PC-9 (cell line): Measurements from ENCODE around the gene LPAR1. TPM values are rescaled to one million over a fixed set of nuclear protein-coding genes. Genes with fewer than 3 reads are reported as not detected.

Experiments
- BruUV-seq: library from RNA; stranded (reverse); fragments of 400-500 nt; replicated peaks from 2 replicates; lab custom pipeline; 2021; lab: Mats Ljungman, UMichigan
- CTCF ChIA-PET: fragments of 300-600 bp; sonication (Branson Sonifier 250); formaldehyde crosslinking; loops from one replicate; lab custom pipeline; 2022; ENCODE audit warnings: antibody characterized with exemption; lab: Charles Lee
- POLR2A ChIA-PET: fragments of 300-600 bp; sonication (Branson Sonifier 250); formaldehyde crosslinking; loops from one replicate; lab custom pipeline; 2022; ENCODE audit warnings: antibody characterized with exemption; ENCODE audit not compliant: unreplicated experiment; lab: Charles Lee
- DNase-seq, 2 experiments: peaks; one replicate each; pipeline versions ENCODE4 v3.0.0 to v3.0.0-alpha.2; 2015 to 2022; ENCODE audit warnings: mixed read lengths in 1 of 2
- H2AFZ ChIP-seq: fragments of 200-600 bp; sonication (generic); 2 replicates; pipeline ENCODE4 v1.8.1; 2017; ENCODE audit warnings: antibody characterized with exemption
- H3F3A ChIP-seq: fragments of 200-600 bp; sonication (generic); 2 replicates; pipeline ENCODE4 v1.8.1; 2017; ENCODE audit warnings: antibody characterized with exemption, mild to moderate bottlenecking, low read depth; ENCODE audit not compliant: insufficient read depth
- H3K27ac ChIP-seq: fragments of 200-600 bp; sonication (generic); 2 replicates; pipeline ENCODE4 v1.6.1; 2016; ENCODE audit warnings: mixed run types
- H3K27me3 ChIP-seq: fragments of 200-600 bp; sonication (generic); 2 replicates; pipeline ENCODE4 v1.6.1; 2016; ENCODE audit warnings: low read depth, mixed run types; ENCODE audit not compliant: insufficient read depth
- H3K36me3 ChIP-seq: fragments of 200-600 bp; sonication (generic); 2 replicates; pipeline ENCODE4 v1.6.1; 2016; ENCODE audit warnings: low read depth, mixed run types
- H3K4me1 ChIP-seq: fragments of 200-600 bp; sonication (generic); replicated peaks from 2 replicates; pipeline ENCODE4 v1.6.1; 2016; ENCODE audit warnings: mixed run types; ENCODE audit not compliant: insufficient read depth
- H3K4me2 ChIP-seq: fragments of 200-600 bp; sonication (generic); 2 replicates; pipeline ENCODE4 v1.6.1; 2017; ENCODE audit warnings: mixed run types
- H3K4me3 ChIP-seq: fragments of 200-600 bp; sonication (generic); 2 replicates; pipeline ENCODE4 v1.6.1; 2016; ENCODE audit warnings: mixed run types
- H3K79me2 ChIP-seq: fragments of 200-600 bp; sonication (generic); 2 replicates; pipeline ENCODE4 v1.6.1; 2017; ENCODE audit warnings: low read depth, mixed run types
- H3K9me2 ChIP-seq: fragments of 200-600 bp; sonication (generic); 2 replicates; pipeline ENCODE4 v1.8.1; 2017; ENCODE audit warnings: mild to moderate bottlenecking; ENCODE audit not compliant: insufficient read depth
- H3K9me3 ChIP-seq: fragments of 200-600 bp; sonication (generic); 2 replicates; pipeline ENCODE4 v1.8.1; 2016; ENCODE audit warnings: low read depth; ENCODE audit not compliant: insufficient read depth
- H4K20me1 ChIP-seq: fragments of 200-600 bp; sonication (generic); 2 replicates; pipeline ENCODE4 v1.8.1; 2017; ENCODE audit not compliant: insufficient read depth
- EZH2 ChIP-seq: fragments of 200-600 bp; sonication (generic); IDR thresholded peaks from 2 replicates; pipeline ENCODE4 v1.8.0; 2017; ENCODE audit warnings: antibody characterized with exemption, low read depth
- intact Hi-C: fragments of 100-400 bp; cut with micrococcal nuclease; formaldehyde crosslinking; loops from one replicate; pipeline ENCODE4 v1.10.0; 2022; ENCODE audit not compliant: unreplicated experiment
- total RNA-seq: library from RNA; stranded (reverse); gene quantifications from 2 replicates; pipeline ENCODE4 v1.2.3, GENCODE V29; 2021
- TF ChIP-seq, protein P1 (sequence below): fragments of 200-600 bp; sonication (generic); conservative IDR thresholded peaks from 2 replicates; pipeline ENCODE4 v1.6.1; 2017; ENCODE audit warnings: mixed run types, antibody characterized with exemption, mild to moderate bottlenecking, moderate library complexity

Gene LPAR1
- total RNA-seq, 1 experiment from 2014 or later, result 11.8 TPM

DNA sequence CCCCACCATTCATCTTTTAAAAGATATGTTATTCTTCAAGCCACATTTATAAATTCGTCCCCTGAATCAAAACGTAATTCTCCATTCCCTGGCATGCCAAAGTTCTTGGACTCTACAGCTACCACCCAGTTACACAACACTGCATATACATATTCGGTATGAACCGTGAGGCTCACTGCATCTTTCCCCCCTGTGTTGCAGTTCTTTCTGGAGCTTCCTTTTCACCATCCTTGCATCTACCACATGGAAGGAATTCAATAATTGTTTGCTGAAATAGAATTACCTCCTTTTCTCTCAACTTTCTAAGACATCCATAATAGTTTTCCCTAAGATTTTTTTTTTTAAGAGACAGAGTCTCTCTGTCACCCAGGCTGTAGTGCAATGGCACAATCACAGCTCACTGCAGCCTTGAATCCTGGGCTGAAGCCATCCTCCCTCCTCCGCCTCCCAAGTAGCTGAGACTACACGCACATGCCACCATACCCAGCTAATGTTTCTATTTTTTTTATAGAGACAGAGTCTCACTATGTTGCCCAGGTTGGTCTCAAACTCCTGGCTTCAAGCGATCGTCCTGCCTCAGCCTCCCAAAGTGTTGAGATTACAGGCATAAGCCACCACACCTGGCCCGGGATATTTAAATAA lies 3.3 kb downstream of the LPAR1 start:
- no peaks in the 10 kb centered on the region for H4K20me1 ChIP-seq
- intact Hi-C loops, result loop anchor here (5.0 kb wide), 3 partner anchors 58 to 398 kb away; no protein-coding TSS in a partner anchor
- H3F3A ChIP-seq, result peaks cover 3% of the 10 kb centered on the region; the same call in 1 of the 2 replicates
- peaks cover 16% of the 10 kb centered on the region for H3K4me1 ChIP-seq
- ChIA-PET POLR2A (interaction anchor here (0.6 kb wide), 1 partner anchor 442 kb away, joined by 4 read pairs; no protein-coding TSS in a partner anchor), CTCF (no interaction called here)
- no peak for TF ChIP-seq EZH2
- TF ChIP-seq, protein P1, sequence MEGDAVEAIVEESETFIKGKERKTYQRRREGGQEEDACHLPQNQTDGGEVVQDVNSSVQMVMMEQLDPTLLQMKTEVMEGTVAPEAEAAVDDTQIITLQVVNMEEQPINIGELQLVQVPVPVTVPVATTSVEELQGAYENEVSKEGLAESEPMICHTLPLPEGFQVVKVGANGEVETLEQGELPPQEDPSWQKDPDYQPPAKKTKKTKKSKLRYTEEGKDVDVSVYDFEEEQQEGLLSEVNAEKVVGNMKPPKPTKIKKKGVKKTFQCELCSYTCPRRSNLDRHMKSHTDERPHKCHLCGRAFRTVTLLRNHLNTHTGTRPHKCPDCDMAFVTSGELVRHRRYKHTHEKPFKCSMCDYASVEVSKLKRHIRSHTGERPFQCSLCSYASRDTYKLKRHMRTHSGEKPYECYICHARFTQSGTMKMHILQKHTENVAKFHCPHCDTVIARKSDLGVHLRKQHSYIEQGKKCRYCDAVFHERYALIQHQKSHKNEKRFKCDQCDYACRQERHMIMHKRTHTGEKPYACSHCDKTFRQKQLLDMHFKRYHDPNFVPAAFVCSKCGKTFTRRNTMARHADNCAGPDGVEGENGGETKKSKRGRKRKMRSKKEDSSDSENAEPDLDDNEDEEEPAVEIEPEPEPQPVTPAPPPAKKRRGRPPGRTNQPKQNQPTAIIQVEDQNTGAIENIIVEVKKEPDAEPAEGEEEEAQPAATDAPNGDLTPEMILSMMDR, result no peak
- no peaks in the 10 kb centered on the region for H3K9me3 ChIP-seq
- H3K27ac ChIP-seq, result no peak overlapping the region
- H2AFZ ChIP-seq, result no peak overlapping the region
- no peaks in the 10 kb centered on the region for H3K9me2 ChIP-seq
- no TSS peak for BruUV-seq
- H3K4me2 ChIP-seq, result peak overlapping the region; percentile 96; the same call in 1 of the 2 replicates
- H3K79me2 ChIP-seq, result peaks cover 53% of the 10 kb centered on the region
- no peaks in the 10 kb centered on the region; the same call in 1 of the 2 replicates for H3K36me3 ChIP-seq
- H3K4me3 ChIP-seq, result no peak overlapping the region; the same call in 1 of the 2 replicates
- DNase-seq, result no peak
- no peaks in the 10 kb centered on the region for H3K27me3 ChIP-seq

DNA sequence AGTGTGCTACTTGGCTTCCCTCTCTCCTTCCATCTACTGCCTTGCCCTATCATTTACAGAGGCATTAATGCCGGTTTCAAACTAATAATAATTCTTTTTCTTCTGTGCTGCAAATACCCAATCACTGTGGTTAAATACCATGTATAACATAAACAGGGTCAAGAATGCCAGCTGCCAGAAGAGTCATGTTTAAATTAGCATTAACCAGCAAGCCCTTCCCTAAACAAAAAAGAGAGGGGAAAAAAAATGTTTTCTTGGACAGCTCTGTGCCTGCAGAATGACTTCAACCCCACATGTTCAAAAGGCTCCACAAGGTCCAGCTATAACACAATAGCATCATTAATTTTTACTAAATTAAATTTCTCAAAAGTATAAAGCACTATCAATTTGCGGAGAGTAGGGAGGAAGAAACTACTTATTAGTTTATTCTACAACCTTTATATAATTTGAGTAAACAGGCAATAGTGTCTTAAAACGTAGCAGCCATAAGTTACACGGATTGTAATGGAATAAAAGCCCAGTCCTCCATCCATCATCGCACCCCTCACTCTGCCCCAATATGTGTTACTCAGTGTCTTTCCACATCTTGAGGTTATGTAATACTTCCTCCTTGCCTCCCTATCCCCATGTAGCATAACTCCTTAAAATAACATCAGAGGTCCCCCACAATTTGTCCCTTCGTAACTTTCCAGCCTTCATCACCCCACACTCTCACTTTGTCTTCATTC lies 3.9 kb downstream of the LPAR1 start:
- Histone ChIP-seq H2AFZ (no peak overlapping the region), H3K27me3 (no peaks in the 10 kb centered on the region), H3F3A (peaks cover 3% of the 10 kb centered on the region; the same call in 1 of the 2 replicates), H3K36me3 (no peaks in the 10 kb centered on the region; the same call in 1 of the 2 replicates), H3K79me2 (peaks cover 54% of the 10 kb centered on the region), H3K4me2 (no peak overlapping the region), H3K4me1 (peaks cover 16% of the 10 kb centered on the region), H3K4me3 (no peak overlapping the region), H3K9me2 (no peaks in the 10 kb centered on the region), H3K9me3 (no peaks in the 10 kb centered on the region), H4K20me1 (no peaks in the 10 kb centered on the region), H3K27ac (no peak overlapping the region)
- POLR2A ChIA-PET, result interaction anchor here (0.6 kb wide), 1 partner anchor 442 kb away, joined by 4 read pairs; no protein-coding TSS in a partner anchor
- no TSS peak for BruUV-seq
- TF ChIP-seq, protein P1, result no peak
- TF ChIP-seq EZH2, result no peak
- intact Hi-C loops, result no loop called here
- DNase-seq, result no peak
- CTCF ChIA-PET, result no interaction called here

DNA sequence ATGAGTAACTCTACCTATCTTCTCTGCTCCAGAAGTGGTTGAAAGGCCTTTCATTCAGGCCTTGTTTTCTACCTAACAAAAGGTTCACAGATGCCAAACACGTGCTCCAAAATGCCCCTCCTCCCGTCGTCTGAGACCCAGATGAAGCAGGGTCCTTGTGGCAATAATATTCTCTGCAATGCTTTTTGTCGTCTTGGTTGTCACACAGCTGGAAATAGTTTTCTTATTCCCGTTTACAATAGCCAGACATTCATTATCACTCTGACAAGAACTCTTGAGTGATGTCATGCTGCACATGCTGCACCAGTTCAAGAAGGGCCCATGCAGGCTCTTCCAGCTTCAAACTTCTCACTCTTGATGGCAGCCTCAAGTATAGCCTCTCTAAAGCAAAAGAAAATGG lies 7.8 kb downstream of the LPAR1 start:
- Histone ChIP-seq H3K9me3 (no peaks in the 10 kb centered on the region; the same call in 1 of the 2 replicates), H4K20me1 (no peaks in the 10 kb centered on the region), H3K4me2 (no peak overlapping the region), H3K79me2 (peaks cover 35% of the 10 kb centered on the region), H3K4me1 (peaks cover 3% of the 10 kb centered on the region), H3K9me2 (no peaks in the 10 kb centered on the region), H3K27ac (no peak overlapping the region), H3K4me3 (no peak overlapping the region), H3K27me3 (no peaks in the 10 kb centered on the region), H2AFZ (no peak overlapping the region), H3K36me3 (peaks cover 4% of the 10 kb centered on the region), H3F3A (no peaks in the 10 kb centered on the region)
- no TSS peak for BruUV-seq
- no peak for DNase-seq
- TF ChIP-seq EZH2, result no peak
- TF ChIP-seq, protein P1, result no peak
- intact Hi-C loops, result no loop called here
- POLR2A ChIA-PET, result no interaction called here
- CTCF ChIA-PET, result no interaction called here
